Measurements from ENCODE around the gene ABL1. TPM values are rescaled to one million over a fixed set of nuclear protein-coding genes. Genes with fewer than 3 reads are reported as not detected.

ABL1 gene
- total and polyA plus RNA-seq, 2 of the 13 experiments (the other 11 are each of a cell fraction or from before 2014, with no cell fraction given): 10.8 to 20.4 TPM

DNA sequence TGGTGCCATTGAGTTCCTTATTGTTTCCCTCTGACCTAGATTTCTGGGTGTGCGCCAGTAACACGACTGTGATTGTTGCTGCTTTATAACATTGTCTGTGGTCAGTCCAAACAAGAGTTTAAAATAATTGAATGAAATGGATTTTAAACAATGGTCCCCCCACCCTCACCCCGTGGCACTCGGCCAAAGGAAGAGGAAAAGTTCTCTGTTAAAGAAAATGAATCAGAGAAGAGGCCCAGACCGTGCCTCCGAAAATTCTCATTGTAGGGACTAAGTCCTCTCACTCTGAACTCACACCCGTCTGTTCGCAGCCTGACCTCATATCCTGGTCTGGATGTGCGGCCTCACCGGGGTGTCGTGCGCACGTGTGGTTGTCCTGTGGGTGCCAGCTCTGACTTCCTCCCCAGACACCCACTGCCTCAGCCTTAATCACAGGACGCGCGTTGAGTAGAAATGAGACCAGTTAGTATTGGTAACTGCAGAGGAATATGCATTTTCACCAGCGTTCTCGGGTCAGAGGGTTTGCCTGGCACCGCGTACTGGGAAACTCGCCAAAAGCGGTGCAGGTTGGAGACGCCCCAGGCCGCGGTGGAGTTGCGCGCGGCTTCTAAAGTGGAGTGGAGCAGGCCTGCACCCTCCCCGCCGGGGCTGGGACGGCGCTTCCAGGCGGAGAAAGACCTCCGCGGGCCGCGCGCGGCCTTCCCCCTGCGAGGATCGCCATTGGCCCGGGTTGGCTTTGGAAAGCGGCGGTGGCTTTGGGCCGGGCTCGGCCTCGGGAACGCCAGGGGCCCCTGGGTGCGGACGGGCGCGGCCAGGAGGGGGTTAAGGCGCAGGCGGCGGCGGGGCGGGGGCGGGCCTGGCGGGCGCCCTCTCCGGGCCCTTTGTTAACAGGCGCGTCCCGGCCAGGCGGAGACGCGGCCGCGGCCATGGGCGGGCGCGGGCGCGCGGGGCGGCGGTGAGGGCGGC, at the start of gene ABL1 (continued):
- TF ChIP-seq, protein P1, sequence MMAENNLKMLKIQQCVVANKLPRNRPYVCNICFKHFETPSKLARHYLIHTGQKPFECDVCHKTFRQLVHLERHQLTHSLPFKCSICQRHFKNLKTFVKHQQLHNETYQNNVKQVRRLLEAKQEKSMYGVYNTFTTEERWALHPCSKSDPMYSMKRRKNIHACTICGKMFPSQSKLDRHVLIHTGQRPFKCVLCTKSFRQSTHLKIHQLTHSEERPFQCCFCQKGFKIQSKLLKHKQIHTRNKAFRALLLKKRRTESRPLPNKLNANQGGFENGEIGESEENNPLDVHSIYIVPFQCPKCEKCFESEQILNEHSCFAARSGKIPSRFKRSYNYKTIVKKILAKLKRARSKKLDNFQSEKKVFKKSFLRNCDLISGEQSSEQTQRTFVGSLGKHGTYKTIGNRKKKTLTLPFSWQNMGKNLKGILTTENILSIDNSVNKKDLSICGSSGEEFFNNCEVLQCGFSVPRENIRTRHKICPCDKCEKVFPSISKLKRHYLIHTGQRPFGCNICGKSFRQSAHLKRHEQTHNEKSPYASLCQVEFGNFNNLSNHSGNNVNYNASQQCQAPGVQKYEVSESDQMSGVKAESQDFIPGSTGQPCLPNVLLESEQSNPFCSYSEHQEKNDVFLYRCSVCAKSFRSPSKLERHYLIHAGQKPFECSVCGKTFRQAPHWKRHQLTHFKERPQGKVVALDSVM (CRISPR knock-in tag; IDR thresholded peaks at IDR 0.05): 0 out of 2 replicates have a peak, but pooled peaks have one; percentile 16
- peak; percentile 69 for TF ChIP-seq POLR2G (IDR thresholded peaks at IDR 0.05; ENCODE audit: low read depth, low read length)
- peak; percentile 74 for TF ChIP-seq MXD1 (CRISPR knock-in tag; IDR thresholded peaks at IDR 0.05)
- no peak for TF ChIP-seq PRMT3 (CRISPR knock-in tag; IDR thresholded peaks at IDR 0.05; ENCODE audit: borderline replicate concordance, low read depth)
- TF ChIP-seq, protein P2, sequence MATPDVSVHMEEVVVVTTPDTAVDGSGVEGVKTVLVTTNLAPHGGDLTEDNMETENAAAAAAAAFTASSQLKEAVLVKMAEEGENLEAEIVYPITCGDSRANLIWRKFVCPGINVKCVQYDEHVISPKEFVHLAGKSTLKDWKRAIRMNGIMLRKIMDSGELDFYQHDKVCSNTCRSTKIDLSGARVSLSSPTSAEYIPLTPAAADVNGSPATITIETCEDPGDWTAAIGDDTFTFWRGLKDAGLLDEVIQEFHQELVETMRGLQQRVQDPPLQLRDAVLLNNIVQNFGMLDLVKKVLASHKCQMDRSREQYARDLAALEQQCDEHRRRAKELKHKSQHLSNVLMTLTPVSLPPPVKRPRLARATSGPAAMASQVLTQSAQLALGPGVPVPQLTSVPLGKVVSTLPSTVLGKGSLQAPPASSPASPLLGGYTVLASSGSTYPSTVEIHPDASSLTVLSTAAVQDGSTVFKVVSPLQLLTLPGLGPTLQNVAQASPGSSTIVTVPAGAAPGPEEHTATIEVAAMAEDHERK (CRISPR knock-in tag; IDR thresholded peaks at IDR 0.05; ENCODE audit: low read depth): no peak
- TF ChIP-seq MYPOP (CRISPR knock-in tag; IDR thresholded peaks at IDR 0.05): 0 out of 2 replicates have a peak, but pooled peaks have one; percentile 62
- TF ChIP-seq ZNF550 (CRISPR knock-in tag; IDR thresholded peaks at IDR 0.05; ENCODE audit: borderline replicate concordance): no peak
- TF ChIP-seq SRY (CRISPR knock-in tag; IDR thresholded peaks at IDR 0.05): peak; percentile 84
- TF ChIP-seq ZSCAN20 (CRISPR knock-in tag; IDR thresholded peaks at IDR 0.05; ENCODE audit: borderline replicate concordance): no peak
- TF ChIP-seq HNRNPL (IDR thresholded peaks at IDR 0.05; ENCODE audit: low read depth, low read length): 0 out of 2 replicates have a peak, but pooled peaks have one; percentile 46
- TF ChIP-seq ASH2L (IDR thresholded peaks at IDR 0.05; ENCODE audit: insufficient read length, low read depth, low read length): peak; percentile 69
- TF ChIP-seq, protein P3, sequence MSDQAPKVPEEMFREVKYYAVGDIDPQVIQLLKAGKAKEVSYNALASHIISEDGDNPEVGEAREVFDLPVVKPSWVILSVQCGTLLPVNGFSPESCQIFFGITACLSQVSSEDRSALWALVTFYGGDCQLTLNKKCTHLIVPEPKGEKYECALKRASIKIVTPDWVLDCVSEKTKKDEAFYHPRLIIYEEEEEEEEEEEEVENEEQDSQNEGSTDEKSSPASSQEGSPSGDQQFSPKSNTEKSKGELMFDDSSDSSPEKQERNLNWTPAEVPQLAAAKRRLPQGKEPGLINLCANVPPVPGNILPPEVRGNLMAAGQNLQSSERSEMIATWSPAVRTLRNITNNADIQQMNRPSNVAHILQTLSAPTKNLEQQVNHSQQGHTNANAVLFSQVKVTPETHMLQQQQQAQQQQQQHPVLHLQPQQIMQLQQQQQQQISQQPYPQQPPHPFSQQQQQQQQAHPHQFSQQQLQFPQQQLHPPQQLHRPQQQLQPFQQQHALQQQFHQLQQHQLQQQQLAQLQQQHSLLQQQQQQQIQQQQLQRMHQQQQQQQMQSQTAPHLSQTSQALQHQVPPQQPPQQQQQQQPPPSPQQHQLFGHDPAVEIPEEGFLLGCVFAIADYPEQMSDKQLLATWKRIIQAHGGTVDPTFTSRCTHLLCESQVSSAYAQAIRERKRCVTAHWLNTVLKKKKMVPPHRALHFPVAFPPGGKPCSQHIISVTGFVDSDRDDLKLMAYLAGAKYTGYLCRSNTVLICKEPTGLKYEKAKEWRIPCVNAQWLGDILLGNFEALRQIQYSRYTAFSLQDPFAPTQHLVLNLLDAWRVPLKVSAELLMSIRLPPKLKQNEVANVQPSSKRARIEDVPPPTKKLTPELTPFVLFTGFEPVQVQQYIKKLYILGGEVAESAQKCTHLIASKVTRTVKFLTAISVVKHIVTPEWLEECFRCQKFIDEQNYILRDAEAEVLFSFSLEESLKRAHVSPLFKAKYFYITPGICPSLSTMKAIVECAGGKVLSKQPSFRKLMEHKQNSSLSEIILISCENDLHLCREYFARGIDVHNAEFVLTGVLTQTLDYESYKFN (CRISPR knock-in tag; conservative IDR thresholded peaks at IDR 0.05): 0 out of 2 replicates have a peak, but pooled peaks have one; percentile 24
- TF ChIP-seq, protein P4, sequence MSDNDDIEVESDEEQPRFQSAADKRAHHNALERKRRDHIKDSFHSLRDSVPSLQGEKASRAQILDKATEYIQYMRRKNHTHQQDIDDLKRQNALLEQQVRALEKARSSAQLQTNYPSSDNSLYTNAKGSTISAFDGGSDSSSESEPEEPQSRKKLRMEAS (IDR thresholded peaks at IDR 0.05): peak; percentile 90
- TF ChIP-seq SCMH1 (CRISPR knock-in tag; IDR thresholded peaks at IDR 0.05; ENCODE audit: borderline replicate concordance): no peak
- peak; percentile 51 for TF ChIP-seq PHF20 (CRISPR knock-in tag; IDR thresholded peaks at IDR 0.05)
- TF ChIP-seq BCL3 (CRISPR knock-in tag; IDR thresholded peaks at IDR 0.05): no peak

All from HepG2 (cell line).